GM11168 (cell line): Measurements from ENCODE around the gene TCEAL7.
"Not testable (repeated sequence)": the region's sequence is repeated elsewhere in the genome, so short reads cannot be mapped to it uniquely, and the experiment has no call there.

Source experiments
- in situ Hi-C: fragments of 300-500 bp; cut with MboI; formaldehyde crosslinking; loops from one replicate; pipeline ENCODE4 v1.12.0; 2022; ENCODE audit warnings: low sequenced_read_pairs; ENCODE audit not compliant: unreplicated experiment

The TCEAL7 gene

GRCh38 chrX:103329991-103330390 is at the start of gene TCEAL7:
TSS of gene TCEAL7 (plus strand) at chrX:103330239. CDS start at chrX:103331404, 1,165 bp downstream.
- in situ Hi-C loops = loop anchor here (25.0 kb wide), 1 partner anchor 132 kb away; no protein-coding TSS in a partner anchor

GRCh38 chrX:103293118-103293517 is 36.9 kb upstream of the TCEAL7 start:
- in situ Hi-C loops = no loop called here

GRCh38 chrX:103304705-103305104 is 25.3 kb upstream of the TCEAL7 start:
- in situ Hi-C loops = no loop called here

GRCh38 chrX:103305666-103306065 is 24.4 kb upstream of the TCEAL7 start:
- in situ Hi-C loops = not testable (repeated sequence)

- in situ Hi-C loops = no loop called here
Measured at GRCh38 chrX:103309860-103310554, 20.0 kb upstream of the TCEAL7 start.

GRCh38 chrX:103310555-103311398 is 19.3 kb upstream of the TCEAL7 start, which contains the start of gene BEX2:
TSS of gene BEX2 (minus strand) at chrX:103310990. CDS start at chrX:103309976, 1,014 bp downstream.
- in situ Hi-C loops = no loop called here

- in situ Hi-C loops = no loop called here
Measured at GRCh38 chrX:103311399-103311780, 18.6 kb upstream of the TCEAL7 start.

- in situ Hi-C loops = loop anchor here (25.0 kb wide), 1 partner anchor 132 kb away; no protein-coding TSS in a partner anchor
Measured at GRCh38 chrX:103330681-103331288, 746 bp downstream of the TCEAL7 start.

- in situ Hi-C loops = loop anchor here (25.0 kb wide), 1 partner anchor 124 kb away; no protein-coding TSS in a partner anchor
Measured at GRCh38 chrX:103338663-103339062, 8.6 kb downstream of the TCEAL7 start.

GRCh38 chrX:103343105-103343504 is 13.1 kb downstream of the TCEAL7 start:
- in situ Hi-C loops = loop anchor here (25.0 kb wide), 1 partner anchor 119 kb away; no protein-coding TSS in a partner anchor

GRCh38 chrX:103344606-103345005 is 14.6 kb downstream of the TCEAL7 start:
- in situ Hi-C loops = loop anchor here (25.0 kb wide), 1 partner anchor 118 kb away; no protein-coding TSS in a partner anchor

GRCh38 chrX:103347682-103348397 is 17.8 kb downstream of the TCEAL7 start:
- in situ Hi-C loops = loop anchor here (25.0 kb wide), 1 partner anchor 114 kb away; no protein-coding TSS in a partner anchor

GRCh38 chrX:103356130-103356798 is 26.2 kb downstream of the TCEAL7 start, which contains the start of gene TCEAL9:
TSS of gene TCEAL9 (plus strand) at chrX:103356506. CDS start at chrX:103357685, 1,179 bp downstream.
- in situ Hi-C loops = no loop called here

GRCh38 chrX:103356858-103357257 is 26.8 kb downstream of the TCEAL7 start:
- in situ Hi-C loops = no loop called here

GRCh38 chrX:103357871-103358270 is 27.8 kb downstream of the TCEAL7 start:
- in situ Hi-C loops = no loop called here

- in situ Hi-C loops = not testable (repeated sequence)
Measured at GRCh38 chrX:103359605-103360004, 29.6 kb downstream of the TCEAL7 start.

GRCh38 chrX:103360092-103360491 is 30.1 kb downstream of the TCEAL7 start:
- in situ Hi-C loops = no loop called here

- in situ Hi-C loops = no loop called here
Measured at GRCh38 chrX:103360916-103361315, 30.9 kb downstream of the TCEAL7 start.

- in situ Hi-C loops = no loop called here
Measured at GRCh38 chrX:103361798-103362197, 31.8 kb downstream of the TCEAL7 start.
